Measurements from ENCODE around the gene ZNF302.

ZNF302 gene

DNA sequence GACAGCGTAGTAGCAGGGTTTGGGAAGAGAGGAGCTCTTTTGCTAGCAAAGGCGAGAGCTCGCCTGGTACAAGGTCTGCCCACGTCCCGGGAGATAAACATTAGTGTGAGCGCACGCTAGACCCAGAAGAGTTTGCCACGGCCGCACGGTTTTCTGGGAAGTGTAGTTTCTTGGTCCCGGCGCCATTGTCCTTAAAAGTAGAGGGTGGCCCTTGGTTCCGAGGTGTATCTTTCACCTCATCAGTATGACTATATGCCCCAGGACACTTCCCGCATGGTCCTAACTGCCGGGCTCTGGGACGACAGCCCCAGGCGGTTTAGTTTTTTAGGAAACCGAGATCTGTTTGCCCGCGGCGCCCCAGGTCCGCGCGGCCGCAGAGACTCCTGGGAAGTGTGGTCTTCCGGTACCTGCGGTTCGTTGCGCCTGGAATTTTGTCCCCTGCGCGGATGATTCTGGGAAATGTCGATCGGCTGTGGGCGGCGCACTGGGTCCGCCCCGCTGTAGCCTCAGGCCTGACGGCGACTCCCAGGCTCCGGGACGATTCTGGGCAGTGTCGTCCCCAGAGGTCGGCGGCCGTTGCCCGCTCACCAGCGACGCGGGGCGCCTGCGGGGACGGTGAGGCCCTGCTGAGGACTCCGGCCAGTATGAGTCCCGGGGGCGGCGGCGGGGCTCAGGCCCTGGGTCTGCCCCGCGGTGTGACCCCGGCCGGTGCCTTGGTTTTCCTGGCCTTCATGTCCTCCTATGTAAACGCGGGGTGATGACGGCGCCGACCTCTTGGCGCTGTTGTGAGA, 56.5 kb downstream of the ZNF302 start, which contains the start of gene ZNF181:
Gene ZNF181, plus strand, starts transcription at position 498 of the 791 bp plus-strand sequence. CDS start 795 bp downstream, outside the sequence.
- DNase-seq, result peak; percentile 83

DNA sequence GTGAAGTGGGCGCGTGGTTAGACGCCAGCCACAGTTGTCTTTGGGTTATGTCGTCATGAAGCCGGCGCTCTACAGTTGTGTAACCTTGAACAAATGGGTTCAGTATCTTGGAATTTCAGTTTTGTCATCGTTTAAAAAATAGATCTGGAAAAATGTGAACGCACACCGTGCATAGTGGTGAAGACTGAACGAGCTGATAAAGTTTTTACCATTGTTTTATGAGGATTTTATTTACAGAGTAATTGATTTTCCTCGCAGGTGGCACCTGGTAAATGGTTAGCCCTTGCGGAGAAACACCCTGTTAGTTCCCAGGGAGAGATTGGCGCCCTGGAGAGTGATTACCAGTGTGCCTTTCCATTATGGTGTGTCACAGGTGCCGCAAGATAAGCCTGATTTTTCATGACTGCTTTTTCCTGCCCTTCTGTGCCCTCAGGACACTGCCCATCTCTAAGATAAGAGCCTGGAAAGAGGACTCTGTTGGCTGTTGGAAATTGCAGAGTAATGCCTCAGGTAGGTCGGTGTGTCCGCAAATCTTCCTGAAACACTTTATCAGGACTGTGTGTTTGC, 57.1 kb downstream of the ZNF302 start:
- no peak for DNase-seq

All from CD4-positive, alpha-beta T cell treated with Interleukin-6 for 4 hours (primary cell).